NCI-H1105 (cell line): ENCODE data around the gene KIAA1671.
A peak's percentile ranks its signal among the peaks of the same experiment; 100 is the strongest.

ENCODE experiments used
- DNase-seq: peaks from one replicate; lab custom pipeline; 2025; lab: John Stamatoyannopoulos, UW

Gene KIAA1671

DNA sequence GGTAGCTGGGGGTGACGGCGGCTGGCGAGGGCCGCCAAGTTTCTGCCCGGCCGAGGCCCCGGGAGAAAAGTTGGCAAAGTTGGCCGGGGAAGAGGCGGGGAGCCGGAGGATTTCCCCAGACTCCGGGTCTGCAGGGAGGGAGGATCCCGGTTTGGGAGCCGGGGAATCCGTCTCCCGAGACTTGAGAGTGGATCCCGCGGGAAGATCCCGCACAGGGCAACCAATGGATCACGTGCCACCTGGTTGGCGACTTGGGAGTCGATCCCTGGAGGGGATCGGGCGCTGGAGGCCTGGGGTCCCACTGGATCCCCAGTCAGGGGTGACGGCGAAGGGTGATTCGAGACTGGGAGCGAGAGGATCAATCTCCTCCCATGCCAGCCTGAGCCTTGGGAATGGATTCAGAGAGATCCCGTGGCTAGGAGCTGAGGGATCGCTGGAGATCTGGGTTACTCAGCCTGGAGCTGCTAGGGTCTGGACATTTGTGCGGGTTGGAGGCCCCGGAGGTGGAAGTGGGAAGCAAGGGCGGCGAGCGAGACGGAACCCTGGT lies 394 bp downstream of the KIAA1671 start:
- peak; percentile 45 for DNase-seq

DNA sequence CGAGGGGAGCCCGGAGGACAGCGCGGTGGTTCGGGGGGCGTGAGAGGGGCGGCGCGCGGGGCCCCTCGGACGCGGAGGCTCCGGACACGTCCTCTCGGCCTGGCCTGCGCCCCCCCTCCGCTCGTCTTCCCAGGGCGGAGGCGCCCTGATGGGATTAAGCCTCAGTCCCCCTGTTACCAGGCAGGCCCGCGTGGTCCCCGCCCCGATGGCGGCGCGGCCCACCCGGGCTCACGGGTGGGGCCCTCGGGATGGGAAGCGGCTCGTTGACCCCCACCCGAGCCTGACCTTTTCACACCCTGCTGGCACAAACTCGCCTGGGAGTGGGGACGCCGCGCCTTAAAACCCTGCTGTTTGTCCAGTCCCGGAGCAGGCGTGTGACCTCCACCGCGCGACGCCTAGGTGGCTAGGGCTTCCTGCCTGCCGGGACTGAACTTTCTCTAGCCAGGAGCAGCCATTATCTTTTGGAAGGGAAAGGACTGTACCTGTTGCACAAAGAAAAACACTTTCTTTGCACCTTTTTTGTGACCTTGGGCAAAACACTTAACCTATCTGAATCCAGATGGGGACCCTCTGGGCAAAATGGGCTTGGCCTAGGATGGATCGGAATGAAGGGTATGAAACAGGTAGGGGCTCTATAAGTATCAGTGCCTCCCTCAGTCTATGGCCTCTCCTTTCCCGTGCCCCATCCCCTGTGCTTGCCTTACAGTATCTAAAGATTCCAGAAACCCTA lies 1.0 kb downstream of the KIAA1671 start:
- no peak for DNase-seq

DNA sequence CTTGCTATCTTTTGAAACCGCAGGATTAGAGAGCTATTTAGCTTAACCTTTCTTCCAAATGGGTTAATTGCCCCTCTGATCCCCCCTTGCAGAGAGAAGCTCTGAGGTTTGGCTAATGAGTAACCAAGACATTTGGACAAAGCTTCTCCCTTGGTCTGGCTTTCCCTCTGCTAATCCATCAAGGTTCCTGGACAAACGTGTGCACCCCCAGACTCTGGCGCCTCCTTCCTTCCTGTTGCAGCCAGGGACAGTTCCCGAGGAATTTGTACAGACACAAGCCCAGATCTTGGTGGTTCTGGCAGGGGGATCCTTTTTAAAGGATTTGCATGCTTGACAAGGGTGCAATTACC lies 1.6 kb downstream of the KIAA1671 start:
- no peak for DNase-seq

DNA sequence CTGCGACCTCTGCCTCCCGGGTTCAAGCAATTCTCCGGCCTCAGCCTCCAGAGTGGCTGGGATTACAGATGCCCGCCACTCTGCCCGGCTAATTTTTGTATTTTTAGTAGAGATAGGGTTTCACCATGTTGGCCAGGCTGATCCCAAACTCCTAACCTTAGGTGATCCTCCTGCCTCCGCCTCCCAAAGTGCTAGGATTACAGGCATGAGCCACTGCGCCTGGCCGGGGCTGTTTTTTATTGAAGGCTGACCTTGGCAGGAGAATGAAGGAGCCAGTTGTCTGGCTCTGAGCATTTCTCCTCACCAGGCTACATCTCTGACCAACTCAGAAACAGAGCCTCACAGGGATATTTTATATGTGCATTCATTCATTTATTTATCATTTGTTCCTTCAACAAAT lies 2.3 kb downstream of the KIAA1671 start:
- DNase-seq, result no peak

DNA sequence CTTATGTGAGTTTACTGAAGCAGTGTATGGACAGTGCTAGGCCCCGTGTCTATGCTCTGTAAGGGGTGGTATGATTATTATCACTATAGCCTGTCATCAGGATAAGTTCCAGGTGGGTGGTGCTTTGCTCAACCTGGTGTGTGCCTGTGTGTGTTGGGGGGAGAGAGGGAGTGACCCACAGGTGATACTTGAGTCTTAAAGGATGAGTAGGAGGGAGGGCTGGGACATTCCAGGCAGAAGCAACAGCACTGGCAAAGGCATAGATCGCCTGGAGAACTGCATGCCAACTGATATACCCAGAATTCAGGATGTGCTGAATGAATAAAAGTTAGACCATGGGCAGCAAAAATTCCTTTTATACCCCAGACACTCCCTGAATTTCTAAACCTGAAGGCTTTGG lies 4.5 kb downstream of the KIAA1671 start:
- no peak for DNase-seq

DNA sequence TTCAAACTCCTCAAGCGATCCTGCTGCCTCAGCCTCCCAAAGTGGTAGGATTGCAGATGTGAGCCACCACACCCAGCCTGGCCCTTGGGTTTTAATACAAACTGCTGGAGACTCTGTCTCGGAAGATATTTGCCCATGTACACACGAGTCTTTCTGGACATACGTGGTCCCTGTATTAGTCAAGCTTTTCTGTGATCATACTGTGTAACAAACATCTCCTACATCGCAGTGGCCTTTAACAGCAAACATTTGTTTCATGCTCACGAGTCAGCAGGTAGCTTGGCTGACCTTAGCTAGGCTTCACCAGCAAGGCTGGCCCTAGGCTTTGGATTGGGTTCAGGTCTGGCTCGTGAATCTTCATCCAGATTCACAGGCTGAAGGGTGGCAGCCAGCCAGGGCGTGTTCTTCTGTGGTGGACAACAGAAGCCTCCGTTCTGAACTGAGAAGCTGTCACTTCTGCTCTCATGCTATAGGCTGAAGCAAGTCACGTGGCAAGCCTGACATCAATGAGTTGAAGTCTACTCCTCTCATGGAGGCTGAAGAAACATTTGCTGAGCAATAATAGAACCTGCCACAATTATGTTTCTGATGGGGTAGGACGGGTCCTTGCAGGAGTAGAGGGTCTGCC lies 8.8 kb downstream of the KIAA1671 start:
- no peak for DNase-seq

DNA sequence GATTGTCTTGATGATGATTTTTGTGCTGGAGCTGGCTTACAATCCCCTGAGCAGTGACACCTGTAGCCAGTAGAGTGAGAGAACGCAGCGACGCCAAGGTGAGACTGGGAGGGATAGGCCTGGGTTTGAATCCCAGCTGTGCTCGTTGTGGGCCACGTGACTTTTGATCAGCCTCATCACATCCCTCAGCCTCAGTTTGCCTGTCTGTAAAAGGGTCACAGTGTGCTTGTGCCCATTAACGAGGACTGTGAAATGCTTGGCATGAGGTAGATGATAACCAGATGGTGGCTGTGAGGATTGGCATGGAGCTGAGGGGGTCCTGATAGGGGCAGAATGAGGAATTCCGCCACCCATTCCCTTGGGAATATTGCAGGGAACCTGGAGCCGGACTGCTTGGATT lies 9.6 kb downstream of the KIAA1671 start:
- DNase-seq, result no peak

DNA sequence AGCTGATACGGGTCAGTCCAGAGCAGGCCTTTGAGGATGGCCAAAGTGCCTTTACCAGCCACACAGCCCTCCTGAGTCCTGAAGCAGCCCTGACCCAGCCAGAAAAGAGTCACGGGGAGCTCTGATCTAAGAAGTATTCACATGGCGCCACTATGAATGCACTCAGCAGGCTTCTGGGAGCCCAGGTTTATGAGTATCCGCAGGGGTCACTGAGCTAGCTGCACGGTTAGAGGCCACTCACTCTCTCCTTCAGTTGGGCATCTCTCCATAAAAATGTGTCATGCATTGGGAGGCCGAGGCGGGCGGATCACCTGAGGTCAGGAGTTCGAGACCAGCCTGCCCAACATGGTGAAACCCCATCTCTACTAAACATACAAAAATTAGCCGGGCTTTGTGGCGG lies 10.3 kb downstream of the KIAA1671 start:
- no peak for DNase-seq

DNA sequence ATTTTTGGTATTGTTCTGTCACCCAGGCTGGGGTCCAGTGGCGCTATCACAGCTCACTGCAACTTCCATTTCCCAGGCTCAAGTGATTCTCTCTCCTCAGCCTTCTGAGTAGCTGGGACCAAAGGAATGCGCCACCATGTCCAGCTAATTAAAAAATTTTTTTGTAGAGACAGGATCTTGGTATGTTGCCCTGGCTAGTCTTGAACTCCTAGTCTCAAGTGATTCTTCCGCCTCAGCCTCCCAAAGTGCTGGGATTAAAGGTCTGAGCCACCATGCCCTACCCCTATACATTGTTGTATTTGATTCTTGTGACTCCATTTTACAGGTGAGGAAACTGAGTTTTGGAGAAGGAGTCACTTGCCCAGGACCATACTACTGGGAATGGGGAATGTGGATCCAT lies 11.9 kb downstream of the KIAA1671 start:
- DNase-seq, result no peak

DNA sequence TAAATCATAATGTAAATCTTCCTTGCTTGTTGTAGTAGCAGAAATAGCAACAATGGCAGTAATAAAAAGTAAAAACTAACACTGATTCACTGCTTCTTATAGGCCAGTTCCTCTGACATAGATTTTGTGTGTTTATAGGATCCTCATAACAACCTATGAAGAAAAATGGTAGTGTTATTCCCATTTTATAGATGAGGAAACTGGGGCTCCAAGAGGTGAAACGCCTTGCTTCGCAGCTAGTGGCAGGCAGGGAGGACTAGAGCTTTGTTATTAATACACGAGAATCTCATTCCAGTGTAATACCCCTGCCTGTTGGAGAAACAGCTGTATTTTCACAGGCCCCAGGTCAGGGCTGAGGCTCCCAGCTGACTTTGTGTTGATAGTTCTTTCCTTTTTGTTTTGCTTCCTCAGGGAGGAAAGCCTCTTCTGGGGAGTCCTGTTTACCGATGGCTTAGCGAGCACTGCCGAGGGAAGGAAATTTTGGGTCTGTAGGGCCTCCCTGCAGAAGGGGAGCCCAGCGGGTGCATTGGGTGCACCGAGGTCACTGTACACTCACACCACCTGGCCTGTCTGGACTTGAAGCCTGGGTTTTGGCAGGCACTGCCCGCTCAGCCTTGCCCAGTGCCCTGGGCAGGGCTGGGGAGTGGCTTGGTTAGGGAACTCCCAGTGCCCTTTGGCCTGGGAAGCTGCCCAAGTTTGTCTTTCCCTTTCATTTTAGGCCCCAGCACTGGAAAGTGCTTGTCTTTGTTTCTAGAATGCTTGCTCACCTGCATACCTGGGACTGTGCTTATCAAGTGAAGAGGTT lies 13.5 kb downstream of the KIAA1671 start:
- DNase-seq, result no peak

DNA sequence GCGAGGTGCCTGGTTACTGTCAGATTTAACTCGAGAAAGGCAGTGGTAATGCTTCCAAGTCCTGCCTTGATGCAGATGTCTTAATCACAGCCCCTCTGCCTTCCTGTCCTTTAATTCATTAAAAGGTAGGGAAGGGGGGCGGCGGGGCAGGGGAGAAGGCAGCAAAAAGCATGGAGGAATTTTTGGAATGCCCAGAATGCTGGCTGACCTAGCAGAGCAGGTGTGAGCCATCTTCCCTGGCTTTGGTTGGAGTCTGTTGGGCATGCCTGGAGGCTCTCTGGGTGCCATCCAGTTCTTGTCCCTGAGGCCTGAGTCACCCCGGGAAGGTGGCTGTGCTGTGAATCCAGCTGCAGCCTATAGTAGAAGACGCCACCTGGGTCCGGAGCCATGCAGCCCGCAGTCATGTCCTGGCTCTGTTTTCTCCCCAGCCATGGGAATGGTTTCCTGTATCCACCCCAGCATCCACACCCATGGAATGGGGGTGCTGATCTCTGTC lies 15.6 kb downstream of the KIAA1671 start:
- DNase-seq, result no peak

DNA sequence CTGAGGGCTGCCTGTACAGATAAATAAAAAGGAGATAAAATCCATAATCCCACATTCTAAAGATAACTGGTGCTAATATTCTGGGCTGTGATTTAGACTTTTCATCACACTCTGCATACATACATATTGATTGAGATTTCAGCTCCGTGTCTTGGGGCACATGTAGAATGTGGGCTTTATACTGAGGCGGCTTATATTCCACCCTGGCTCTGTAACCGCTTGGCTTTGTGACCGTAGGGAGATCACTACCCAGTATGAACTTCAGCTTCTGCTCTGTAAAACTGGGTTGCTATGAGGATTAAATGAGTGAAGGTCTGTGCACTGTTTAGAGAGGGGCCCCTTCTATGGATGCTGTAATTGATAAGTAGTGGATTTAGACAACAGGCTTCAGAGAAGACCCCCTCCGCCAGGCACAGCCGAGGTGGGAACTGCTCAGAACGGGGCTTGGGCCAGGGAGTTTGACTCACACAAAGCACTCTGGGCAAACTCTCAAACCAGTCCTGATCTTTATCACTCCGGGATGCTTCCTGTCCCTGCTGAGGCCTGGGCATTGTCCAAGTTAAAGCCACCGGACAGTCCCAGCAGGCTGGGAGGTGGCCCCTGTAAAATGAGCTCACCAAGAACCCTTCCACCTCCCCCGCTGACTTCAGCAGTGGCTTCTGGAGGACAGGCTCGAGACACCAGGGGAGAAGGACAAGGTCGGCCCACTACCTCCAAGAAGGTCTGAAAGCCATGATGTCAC lies 17.2 kb downstream of the KIAA1671 start:
- DNase-seq, result no peak

DNA sequence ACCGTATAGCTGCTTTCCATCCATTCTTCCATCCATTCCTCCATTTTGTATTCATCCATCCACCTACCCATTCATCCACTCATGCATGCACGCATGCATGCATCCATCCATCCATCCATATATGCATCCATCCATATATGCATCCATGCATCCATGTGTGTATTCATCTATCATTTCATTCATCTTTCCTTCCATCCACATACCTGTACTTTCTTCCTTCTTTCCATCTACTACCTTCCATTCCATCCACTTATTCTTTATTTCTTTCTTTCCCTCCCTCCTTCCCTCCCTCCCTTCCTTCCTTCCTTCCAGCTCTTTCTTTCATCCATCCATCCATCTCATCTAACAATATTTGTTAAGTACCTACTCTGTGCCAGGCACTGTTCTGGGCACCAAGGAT lies 19.9 kb downstream of the KIAA1671 start:
- no peak for DNase-seq

DNA sequence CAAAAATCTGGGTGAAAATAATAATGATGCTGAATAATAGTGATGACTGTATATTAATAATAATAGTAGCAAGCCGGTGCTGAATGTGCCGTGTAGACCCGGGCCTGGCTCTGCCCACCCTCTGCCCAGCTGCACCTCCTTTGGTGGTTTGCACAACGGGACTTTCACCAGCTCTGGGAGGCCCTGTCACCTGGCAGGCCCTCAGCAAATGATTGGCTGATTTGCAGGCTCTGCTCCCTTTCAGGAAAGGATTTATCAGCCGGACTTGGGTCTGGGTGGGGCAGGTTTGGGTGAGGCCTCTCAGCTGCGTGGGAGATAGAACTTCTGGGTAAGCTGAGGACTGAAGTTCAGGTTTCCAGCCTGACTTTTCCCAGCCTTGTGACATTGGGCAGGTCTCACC lies 21.4 kb downstream of the KIAA1671 start:
- no peak for DNase-seq

DNA sequence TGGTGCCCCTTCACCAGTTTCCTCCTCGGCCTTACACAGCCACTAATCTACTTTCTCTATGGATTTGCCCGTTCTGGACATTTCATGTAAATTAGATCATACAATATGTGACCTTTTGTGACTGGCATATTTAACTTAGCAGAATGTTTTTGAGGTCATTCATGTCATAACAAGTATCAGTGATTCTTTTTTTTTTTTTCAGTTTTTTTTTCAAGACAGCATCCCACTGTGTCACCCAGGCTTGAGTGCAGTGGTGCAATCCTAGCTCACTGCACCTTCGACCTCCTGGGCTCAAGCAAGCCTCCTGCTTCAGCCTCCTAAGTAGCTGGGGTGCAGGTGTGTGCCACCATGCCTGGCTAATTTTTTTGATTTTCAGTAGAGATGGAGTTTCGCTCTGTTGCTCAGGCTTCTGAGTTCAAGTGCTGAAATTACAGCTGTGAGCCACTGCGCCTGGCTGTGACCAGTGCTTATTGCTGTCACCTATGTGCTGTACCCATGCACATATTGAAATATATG lies 22.7 kb downstream of the KIAA1671 start:
- no peak for DNase-seq

DNA sequence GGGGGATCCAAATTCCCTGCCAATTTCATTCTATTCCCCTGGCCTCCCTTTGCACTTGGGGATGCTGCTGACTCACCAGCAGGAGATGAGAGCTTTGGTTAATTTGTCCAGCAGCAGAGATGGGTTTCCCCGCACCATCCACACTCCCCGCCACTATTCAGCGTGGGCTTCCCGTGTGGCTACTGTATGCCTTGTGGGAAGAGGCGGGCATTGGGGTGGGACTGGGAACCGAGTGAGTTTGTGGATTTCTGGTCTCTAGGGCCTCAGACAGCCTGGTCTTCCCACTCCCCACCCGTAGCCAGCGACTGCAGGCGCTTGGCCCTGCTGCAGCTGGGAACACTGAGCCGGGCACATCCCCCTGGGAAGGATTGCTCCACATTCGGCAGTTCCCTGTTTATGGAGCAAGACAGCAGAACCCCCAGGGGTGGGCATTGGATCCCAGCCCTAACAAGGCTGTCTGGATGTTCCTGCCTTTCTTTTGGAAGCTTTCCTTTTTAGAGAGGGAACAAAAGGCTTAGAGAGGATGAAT lies 23.4 kb downstream of the KIAA1671 start:
- no peak for DNase-seq

DNA sequence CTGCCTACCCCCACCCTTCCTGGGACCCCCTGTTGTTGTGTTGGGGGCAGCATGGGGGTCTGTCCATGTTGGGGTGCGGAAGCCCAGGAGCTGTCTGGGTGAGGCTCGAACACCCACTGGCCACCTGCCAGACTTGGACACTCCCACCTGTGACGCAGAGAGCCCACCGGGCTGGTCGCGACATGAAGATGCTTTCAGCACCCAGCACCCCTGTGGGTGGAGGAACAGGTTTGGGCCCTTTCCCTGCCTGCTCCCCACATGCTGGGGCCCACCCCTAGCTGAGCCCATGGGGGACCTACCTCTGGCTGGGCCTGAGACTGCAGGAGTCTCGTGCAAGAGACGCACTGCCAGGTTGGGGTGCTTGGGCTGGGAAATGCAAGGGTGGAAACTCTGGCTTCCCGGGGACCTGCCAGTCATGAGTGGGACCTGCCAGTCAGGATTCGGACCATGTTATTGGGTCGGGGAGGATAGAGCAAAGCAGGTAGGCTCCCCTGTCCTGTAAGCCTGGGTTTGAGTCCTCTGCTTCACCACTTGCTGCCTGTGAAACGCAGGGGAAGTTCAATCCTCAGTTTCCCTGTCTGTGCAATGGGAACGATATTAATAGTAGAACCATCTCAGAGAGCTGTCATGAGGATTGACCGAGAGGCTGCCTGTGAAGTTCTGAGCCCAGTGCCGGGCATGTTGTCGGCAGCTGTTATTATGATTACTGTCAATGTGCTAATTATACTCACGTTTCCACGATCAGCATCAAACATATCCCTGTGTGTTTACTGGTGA lies 24.1 kb downstream of the KIAA1671 start:
- no peak for DNase-seq

DNA sequence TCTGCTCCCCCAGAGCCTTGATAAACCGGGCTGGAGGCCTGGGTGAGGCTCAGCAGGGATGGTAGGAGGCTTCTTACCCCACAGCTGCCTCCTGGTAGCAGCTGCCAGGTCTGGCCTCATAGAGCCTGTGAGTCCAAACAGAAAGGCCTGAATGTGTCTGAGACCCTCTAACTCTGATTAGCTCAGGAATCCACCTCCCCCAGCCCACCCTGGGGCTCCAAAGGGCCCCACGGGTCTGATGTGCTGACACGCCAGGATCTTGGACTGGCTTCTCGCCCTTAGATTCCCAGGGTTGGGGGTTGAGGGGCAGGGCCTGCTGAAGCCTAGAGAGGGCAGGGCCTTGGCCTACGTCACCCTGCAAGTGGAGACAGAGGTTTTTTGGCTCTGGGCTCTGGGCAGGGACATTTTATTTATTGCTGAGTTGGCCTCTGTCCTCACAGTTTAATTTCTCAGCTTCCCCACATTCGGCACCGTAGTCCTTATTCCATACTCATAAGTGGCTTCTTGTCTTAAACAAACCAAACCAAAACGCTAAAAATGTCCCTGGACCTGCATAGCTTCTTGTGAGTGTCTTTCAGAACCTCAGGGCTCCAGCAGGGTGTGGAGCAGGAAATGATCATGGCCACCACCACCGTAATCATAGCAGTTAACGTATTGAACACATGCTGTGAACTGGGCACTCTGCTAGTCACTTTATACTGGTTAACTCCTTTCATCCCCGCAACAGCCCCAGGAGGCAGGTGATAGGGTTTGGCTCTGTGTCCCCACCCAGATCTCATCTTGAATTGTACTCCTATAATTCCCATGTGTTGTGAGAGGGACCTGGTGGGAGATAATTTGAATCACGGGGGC lies 25.1 kb downstream of the KIAA1671 start:
- DNase-seq, result no peak

DNA sequence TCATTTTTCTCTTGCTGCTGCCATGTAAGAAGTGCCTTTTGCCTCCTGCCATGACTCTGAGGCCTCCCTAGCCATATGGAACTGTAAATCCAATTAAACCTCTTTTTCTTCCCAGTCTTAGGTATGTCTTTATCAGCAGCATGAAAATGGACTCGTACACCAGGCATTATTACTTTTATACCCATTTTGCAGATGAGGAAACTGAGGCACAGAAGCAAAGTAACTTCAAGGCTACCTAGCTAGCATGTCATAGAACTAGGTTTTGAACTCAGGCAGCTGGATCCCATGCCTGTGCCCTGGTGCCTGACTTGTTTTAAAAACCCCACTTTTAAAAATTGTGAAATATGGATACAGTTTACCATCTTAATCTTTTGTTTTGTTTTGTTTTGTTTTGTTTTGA lies 25.8 kb downstream of the KIAA1671 start:
- DNase-seq, result no peak

DNA sequence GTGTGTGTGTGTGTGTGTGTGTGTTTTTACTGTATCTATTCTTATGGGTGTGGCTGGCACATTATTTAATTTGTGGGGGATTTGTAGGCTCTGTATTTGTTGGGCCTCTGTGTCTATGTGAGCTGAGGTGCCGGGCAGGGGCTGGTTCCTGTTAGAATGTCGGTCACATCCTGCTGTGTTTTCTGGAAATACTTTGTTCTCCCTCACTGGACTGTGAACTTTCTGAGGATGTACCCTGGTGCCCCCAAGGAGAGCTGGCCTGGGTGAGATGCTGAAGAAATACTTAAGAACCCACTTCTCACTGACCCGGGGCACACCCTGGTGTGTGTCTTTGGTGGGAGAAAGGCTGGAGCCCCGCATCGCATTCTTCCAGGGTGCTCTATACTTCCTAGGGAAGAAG lies 28.6 kb downstream of the KIAA1671 start:
- DNase-seq, result no peak
